Activated CD4-positive, alpha-beta T cell treated with anti-CD3 and anti-CD28 coated beads for 1 hour (primary cell): Measurements from ENCODE around the gene DNAH12.
"Not testable (repeated sequence)": the region's sequence is repeated elsewhere in the genome, so short reads cannot be mapped to it uniquely, and the experiment has no call there.

Experiments used
- DNase-seq: peaks from one replicate; pipeline ENCODE4 v3.0.0-alpha.2; 2020

Gene DNAH12

GRCh38 chr3:57538465-57538864 is 5.7 kb downstream of the DNAH12 start:
- no peak for DNase-seq

- DNase-seq = no peak
Observed at GRCh38 chr3:57530071-57530608, 14.0 kb downstream of the DNAH12 start.

GRCh38 chr3:57518276-57518915 is 25.7 kb downstream of the DNAH12 start:
- no peak for DNase-seq

- no peak for DNase-seq
Observed at GRCh38 chr3:57512166-57512565, 32.0 kb downstream of the DNAH12 start.

GRCh38 chr3:57505901-57506300 is 38.2 kb downstream of the DNAH12 start:
- no peak for DNase-seq

- DNase-seq = no peak
Observed at GRCh38 chr3:57500506-57500905, 43.6 kb downstream of the DNAH12 start.

GRCh38 chr3:57497904-57498303 is 46.2 kb downstream of the DNAH12 start:
- DNase-seq = no peak

- no peak for DNase-seq
Observed at GRCh38 chr3:57484563-57484962, 59.6 kb downstream of the DNAH12 start.

- not testable (repeated sequence) for DNase-seq
Observed at GRCh38 chr3:57477193-57477592, 67.0 kb downstream of the DNAH12 start.

GRCh38 chr3:57464801-57465200 is 79.3 kb downstream of the DNAH12 start:
- DNase-seq = no peak

GRCh38 chr3:57464011-57464410 is 80.1 kb downstream of the DNAH12 start:
- DNase-seq = no peak

- no peak for DNase-seq
Observed at GRCh38 chr3:57451150-57451846, 92.8 kb downstream of the DNAH12 start.

GRCh38 chr3:57449276-57449847 is 94.8 kb downstream of the DNAH12 start:
- not testable (repeated sequence) for DNase-seq

- not testable (repeated sequence) for DNase-seq
Observed at GRCh38 chr3:57448489-57448888, 95.7 kb downstream of the DNAH12 start.

- no peak for DNase-seq
Observed at GRCh38 chr3:57446318-57446841, 97.8 kb downstream of the DNAH12 start.

GRCh38 chr3:57444469-57444868 is 99.7 kb downstream of the DNAH12 start:
- no peak for DNase-seq

- not testable (repeated sequence) for DNase-seq
Observed at GRCh38 chr3:57440144-57440543, 104.0 kb downstream of the DNAH12 start.

- DNase-seq = not testable (repeated sequence)
Observed at GRCh38 chr3:57438460-57438859, 105.7 kb downstream of the DNAH12 start.

GRCh38 chr3:57436195-57436761 is 107.9 kb downstream of the DNAH12 start:
- no peak for DNase-seq

GRCh38 chr3:57434041-57434440 is 110.1 kb downstream of the DNAH12 start:
- DNase-seq = no peak

- DNase-seq = no peak
Observed at GRCh38 chr3:57423335-57423734, 120.8 kb downstream of the DNAH12 start.

- DNase-seq = no peak
Observed at GRCh38 chr3:57421336-57421735, 122.8 kb downstream of the DNAH12 start.

- no peak for DNase-seq
Observed at GRCh38 chr3:57420001-57420400, 124.1 kb downstream of the DNAH12 start.
